RWPE2 (cell line): Measurements from ENCODE around the gene UBC.
A peak's percentile ranks its signal among the peaks of the same experiment; 100 is the strongest.

Experiments
- ATAC-seq: fragments of 200-7000 bp; cut with Tn5 transposase; 3 replicates; pipeline ENCODE4 v1.9.1; 2021; ENCODE audit warnings: low read depth
- DNase-seq: peaks from one replicate; pipeline ENCODE4 v3.0.0-alpha.2; 2020; ENCODE audit warnings: low spot score
- H3K27ac ChIP-seq: fragments of 450-650 bp; 2 replicates; pipeline ENCODE4 v1.5.1; 2017; ENCODE audit warnings: mild to moderate bottlenecking; ENCODE audit not compliant: poor library complexity, severe bottlenecking
- H3K27me3 ChIP-seq: fragments of 250-450 bp; sonication (Bioruptor Pico); 2 replicates; pipeline ENCODE4 v1.5.1; 2021; ENCODE audit warnings: mild to moderate bottlenecking, moderate library complexity; ENCODE audit not compliant: insufficient read depth, poor library complexity, severe bottlenecking
- H3K36me3 ChIP-seq: fragments of 250-450 bp; sonication (Bioruptor Pico); 2 replicates; pipeline ENCODE4 v1.5.1; 2020; ENCODE audit warnings: low read depth, mild to moderate bottlenecking, moderate library complexity
- H3K4me1 ChIP-seq: fragments of 250-450 bp; sonication (Bioruptor Pico); 2 replicates; pipeline ENCODE4 v1.5.1; 2021; ENCODE audit warnings: mild to moderate bottlenecking, moderate library complexity; ENCODE audit not compliant: insufficient read depth, poor library complexity, severe bottlenecking
- H3K4me3 ChIP-seq: fragments of 250-450 bp; sonication (Bioruptor Pico); 2 replicates; pipeline ENCODE4 v1.5.1; 2021; ENCODE audit warnings: mild to moderate bottlenecking, moderate library complexity; ENCODE audit not compliant: severe bottlenecking
- H3K9me3 ChIP-seq: fragments of 250-450 bp; sonication (Bioruptor Pico); 2 replicates; pipeline ENCODE4 v1.5.1; 2021; ENCODE audit warnings: mild to moderate bottlenecking, moderate library complexity; ENCODE audit not compliant: severe bottlenecking
- TF ChIP-seq, protein P1 (sequence below): fragments of 450-650 bp; IDR thresholded peaks from one replicate; pipeline ENCODE4 v1.5.1; 2017; ENCODE audit warnings: mild to moderate bottlenecking, moderate library complexity; ENCODE audit not compliant: poor library complexity, severe bottlenecking

The UBC gene

GRCh38 chr12:124949066-124949465, 34.6 kb upstream of the UBC start:
- no peak overlapping the region for H3K27ac ChIP-seq
- ATAC-seq (no peak; the same call in 2 of the 3 replicates), DNase-seq (no peak)
- H3K27me3 ChIP-seq, result no peaks in the 10 kb centered on the region
- TF ChIP-seq, protein P1, sequence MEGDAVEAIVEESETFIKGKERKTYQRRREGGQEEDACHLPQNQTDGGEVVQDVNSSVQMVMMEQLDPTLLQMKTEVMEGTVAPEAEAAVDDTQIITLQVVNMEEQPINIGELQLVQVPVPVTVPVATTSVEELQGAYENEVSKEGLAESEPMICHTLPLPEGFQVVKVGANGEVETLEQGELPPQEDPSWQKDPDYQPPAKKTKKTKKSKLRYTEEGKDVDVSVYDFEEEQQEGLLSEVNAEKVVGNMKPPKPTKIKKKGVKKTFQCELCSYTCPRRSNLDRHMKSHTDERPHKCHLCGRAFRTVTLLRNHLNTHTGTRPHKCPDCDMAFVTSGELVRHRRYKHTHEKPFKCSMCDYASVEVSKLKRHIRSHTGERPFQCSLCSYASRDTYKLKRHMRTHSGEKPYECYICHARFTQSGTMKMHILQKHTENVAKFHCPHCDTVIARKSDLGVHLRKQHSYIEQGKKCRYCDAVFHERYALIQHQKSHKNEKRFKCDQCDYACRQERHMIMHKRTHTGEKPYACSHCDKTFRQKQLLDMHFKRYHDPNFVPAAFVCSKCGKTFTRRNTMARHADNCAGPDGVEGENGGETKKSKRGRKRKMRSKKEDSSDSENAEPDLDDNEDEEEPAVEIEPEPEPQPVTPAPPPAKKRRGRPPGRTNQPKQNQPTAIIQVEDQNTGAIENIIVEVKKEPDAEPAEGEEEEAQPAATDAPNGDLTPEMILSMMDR, result no peak
- no peaks in the 10 kb centered on the region for H3K9me3 ChIP-seq
- no peak overlapping the region for H3K4me3 ChIP-seq
- no peaks in the 10 kb centered on the region for H3K4me1 ChIP-seq
- peaks cover 7% of the 10 kb centered on the region for H3K36me3 ChIP-seq

- ATAC-seq (no peak), DNase-seq (no peak)
- H3K27me3 ChIP-seq, result no peaks in the 10 kb centered on the region
- TF ChIP-seq, protein P1, result no peak
- no peaks in the 10 kb centered on the region for H3K4me1 ChIP-seq
- H3K36me3 ChIP-seq, result peaks cover 7% of the 10 kb centered on the region
- H3K9me3 ChIP-seq, result no peaks in the 10 kb centered on the region
- no peak overlapping the region for H3K4me3 ChIP-seq
- no peak overlapping the region for H3K27ac ChIP-seq
Observed at GRCh38 chr12:124947561-124948398, 33.3 kb upstream of the UBC start.

GRCh38 chr12:124947013-124947412, 32.6 kb upstream of the UBC start:
- ATAC-seq, result no peak
- no peak overlapping the region for H3K27ac ChIP-seq

GRCh38 chr12:124946447-124946793, 32.0 kb upstream of the UBC start:
- ATAC-seq (no peak), DNase-seq (no peak)
- H3K36me3 ChIP-seq, result peaks cover 1% of the 10 kb centered on the region
- no peaks in the 10 kb centered on the region for H3K4me1 ChIP-seq
- H3K4me3 ChIP-seq, result no peak overlapping the region
- no peaks in the 10 kb centered on the region for H3K9me3 ChIP-seq
- TF ChIP-seq, protein P1, result no peak
- H3K27me3 ChIP-seq, result no peaks in the 10 kb centered on the region
- no peak overlapping the region for H3K27ac ChIP-seq

More at GRCh38 chr12:124947013-124947412, 32.6 kb upstream of the UBC start:
- H3K9me3 ChIP-seq, result no peaks in the 10 kb centered on the region
- no peaks in the 10 kb centered on the region for H3K27me3 ChIP-seq
- peaks cover 7% of the 10 kb centered on the region for H3K36me3 ChIP-seq
- no peaks in the 10 kb centered on the region for H3K4me1 ChIP-seq
- TF ChIP-seq, protein P1, result no peak
- no peak for DNase-seq
- no peak overlapping the region for H3K4me3 ChIP-seq

GRCh38 chr12:124941170-124941527, 26.7 kb upstream of the UBC start:
- Histone ChIP-seq H3K4me1 (peaks cover 19% of the 10 kb centered on the region), H3K27me3 (no peaks in the 10 kb centered on the region), H3K4me3 (peak overlapping the region; percentile 33), H3K27ac (peak overlapping the region; percentile 100), H3K9me3 (no peaks in the 10 kb centered on the region), H3K36me3 (no peaks in the 10 kb centered on the region)
- TF ChIP-seq, protein P1, result no peak
- DNase-seq (no peak), ATAC-seq (no peak)
